Measurements from ENCODE around the gene GRIK3.

The GRIK3 gene

GRCh38 chr1:36825226-36825625, 209.1 kb downstream of the GRIK3 start:
- Histone ChIP-seq H3K56ac (ENCODE audit: low read length) (peak overlapping the region; percentile 6), H3K36me3 (ENCODE audit: control insufficient read depth, insufficient read depth, low read length) (no peaks in the 10 kb centered on the region), H4K5ac (ENCODE audit: low read length) (no peak overlapping the region), H2BK15ac (replicated peaks; ENCODE audit: low read depth) (no peak overlapping the region), H2AK5ac (ENCODE audit: low read length) (peak overlapping the region; percentile 47), H3K4me1 (ENCODE audit: control insufficient read depth, low read depth, low read length) (peaks cover 13% of the 10 kb centered on the region), H3K23ac (ENCODE audit: low read length) (no peak overlapping the region), H2BK5ac (ENCODE audit: low read length) (no peak overlapping the region), H3K27ac (ENCODE audit: low read depth, low read length) (peak overlapping the region; percentile 65), H3K27me3 (ENCODE audit: insufficient read depth, low read length, poor library complexity) (no peaks in the 10 kb centered on the region), H3K9ac (ENCODE audit: low read length) (no peak overlapping the region), H3K79me2 (ENCODE audit: control insufficient read depth, insufficient read depth, low read length) (no peaks in the 10 kb centered on the region), H3K4me2 (ENCODE audit: low read length) (no peak overlapping the region), H2BK120ac (ENCODE audit: low read depth, low read length) (no peak overlapping the region), H3K79me1 (ENCODE audit: low read length) (no peaks in the 10 kb centered on the region), H3K4ac (ENCODE audit: low read depth, low read length) (peak overlapping the region; percentile 44), H4K8ac (ENCODE audit: low read depth, low read length) (no peak overlapping the region), H3K18ac (ENCODE audit: low read length) (peak overlapping the region; percentile 13), H3K4me3 (ENCODE audit: low read length) (no peak overlapping the region)
- WGBS (ENCODE audit: extremely low coverage, insufficient coverage, low lambda C conversion rate), result no CpG with 5 or more reads among the region's 6 CpGs
- peak; percentile 18 for DNase-seq

- peak overlapping the region; percentile 65 for H3K27ac ChIP-seq (ENCODE audit: low read depth, low read length)
- no peak overlapping the region for H3K4me3 ChIP-seq (ENCODE audit: low read length)
- no peak overlapping the region for H4K5ac ChIP-seq (ENCODE audit: low read length)
- DNase-seq, result peak; percentile 92
- H3K79me1 ChIP-seq (ENCODE audit: low read length), result no peaks in the 10 kb centered on the region
- H3K27me3 ChIP-seq (ENCODE audit: insufficient read depth, low read length, poor library complexity), result no peaks in the 10 kb centered on the region
- H3K79me2 ChIP-seq (ENCODE audit: control insufficient read depth, insufficient read depth, low read length), result no peaks in the 10 kb centered on the region
- no peak overlapping the region for H3K23ac ChIP-seq (ENCODE audit: low read length)
- H3K18ac ChIP-seq (ENCODE audit: low read length), result peak overlapping the region; percentile 62
- peak overlapping the region; percentile 80 for H3K56ac ChIP-seq (ENCODE audit: low read length)
- H3K4me2 ChIP-seq (ENCODE audit: low read length), result peak overlapping the region; percentile 46
- peak overlapping the region; percentile 72 for H2BK5ac ChIP-seq (ENCODE audit: low read length)
- peak overlapping the region; percentile 44 for H3K4ac ChIP-seq (ENCODE audit: low read depth, low read length)
- H2BK15ac ChIP-seq (replicated peaks; ENCODE audit: low read depth), result no peak overlapping the region
- H2AK5ac ChIP-seq (ENCODE audit: low read length), result no peak overlapping the region
- peak overlapping the region; percentile 56 for H3K9ac ChIP-seq (ENCODE audit: low read length)
- H4K8ac ChIP-seq (ENCODE audit: low read depth, low read length), result no peak overlapping the region
- no peaks in the 10 kb centered on the region for H3K36me3 ChIP-seq (ENCODE audit: control insufficient read depth, insufficient read depth, low read length)
- H2BK120ac ChIP-seq (ENCODE audit: low read depth, low read length), result peak overlapping the region; percentile 47
- H3K4me1 ChIP-seq (ENCODE audit: control insufficient read depth, low read depth, low read length), result peaks cover 13% of the 10 kb centered on the region
- WGBS (ENCODE audit: extremely low coverage, insufficient coverage, low lambda C conversion rate), result no CpG with 5 or more reads among the region's 12 CpGs
These were observed 209.9 kb downstream of the GRIK3 start for GRCh38 chr1:36824390-36824861.

GRCh38 chr1:36822648-36823047, 211.7 kb downstream of the GRIK3 start:
- WGBS (ENCODE audit: extremely low coverage, insufficient coverage, low lambda C conversion rate), result no CpG with 5 or more reads among the region's 2 CpGs
- no peak overlapping the region for H3K23ac ChIP-seq (ENCODE audit: low read length)
- no peak overlapping the region for H2BK120ac ChIP-seq (ENCODE audit: low read depth, low read length)
- no peaks in the 10 kb centered on the region for H3K79me1 ChIP-seq (ENCODE audit: low read length)
- no peak overlapping the region for H3K18ac ChIP-seq (ENCODE audit: low read length)
- H3K79me2 ChIP-seq (ENCODE audit: control insufficient read depth, insufficient read depth, low read length), result no peaks in the 10 kb centered on the region
- H2BK15ac ChIP-seq (replicated peaks; ENCODE audit: low read depth), result no peak overlapping the region
- no peaks in the 10 kb centered on the region for H3K27me3 ChIP-seq (ENCODE audit: insufficient read depth, low read length, poor library complexity)
- no peak overlapping the region for H3K27ac ChIP-seq (ENCODE audit: low read depth, low read length)
- H4K8ac ChIP-seq (ENCODE audit: low read depth, low read length), result no peak overlapping the region
- H2BK5ac ChIP-seq (ENCODE audit: low read length), result no peak overlapping the region
- H4K5ac ChIP-seq (ENCODE audit: low read length), result no peak overlapping the region
- no peak for DNase-seq
- H2AK5ac ChIP-seq (ENCODE audit: low read length), result peak overlapping the region; percentile 60
- peaks cover 13% of the 10 kb centered on the region for H3K4me1 ChIP-seq (ENCODE audit: control insufficient read depth, low read depth, low read length)
- no peak overlapping the region for H3K9ac ChIP-seq (ENCODE audit: low read length)
- no peak overlapping the region for H3K56ac ChIP-seq (ENCODE audit: low read length)
- H3K4ac ChIP-seq (ENCODE audit: low read depth, low read length), result no peak overlapping the region
- H3K36me3 ChIP-seq (ENCODE audit: control insufficient read depth, insufficient read depth, low read length), result no peaks in the 10 kb centered on the region
- H3K4me3 ChIP-seq (ENCODE audit: low read length), result no peak overlapping the region
- no peak overlapping the region for H3K4me2 ChIP-seq (ENCODE audit: low read length)

- Histone ChIP-seq H4K5ac (ENCODE audit: low read length) (no peak overlapping the region), H3K27me3 (ENCODE audit: insufficient read depth, low read length, poor library complexity) (no peaks in the 10 kb centered on the region), H3K36me3 (ENCODE audit: control insufficient read depth, insufficient read depth, low read length) (no peaks in the 10 kb centered on the region), H3K4me2 (ENCODE audit: low read length) (no peak overlapping the region), H2AK5ac (ENCODE audit: low read length) (peak overlapping the region; percentile 33), H3K18ac (ENCODE audit: low read length) (no peak overlapping the region), H3K9ac (ENCODE audit: low read length) (no peak overlapping the region), H3K23ac (ENCODE audit: low read length) (no peak overlapping the region), H3K56ac (ENCODE audit: low read length) (no peak overlapping the region), H3K4me1 (ENCODE audit: control insufficient read depth, low read depth, low read length) (peaks cover 13% of the 10 kb centered on the region), H2BK15ac (replicated peaks; ENCODE audit: low read depth) (no peak overlapping the region), H4K8ac (ENCODE audit: low read depth, low read length) (no peak overlapping the region), H3K27ac (ENCODE audit: low read depth, low read length) (no peak overlapping the region), H3K4me3 (ENCODE audit: low read length) (no peak overlapping the region), H3K79me1 (ENCODE audit: low read length) (no peaks in the 10 kb centered on the region), H2BK5ac (ENCODE audit: low read length) (no peak overlapping the region), H3K4ac (ENCODE audit: low read depth, low read length) (no peak overlapping the region), H2BK120ac (ENCODE audit: low read depth, low read length) (no peak overlapping the region), H3K79me2 (ENCODE audit: control insufficient read depth, insufficient read depth, low read length) (no peaks in the 10 kb centered on the region)
- DNase-seq, result no peak
- no CpG with 5 or more reads among the region's 7 CpGs for WGBS (ENCODE audit: extremely low coverage, insufficient coverage, low lambda C conversion rate)
These were observed 212.9 kb downstream of the GRIK3 start for GRCh38 chr1:36821386-36821785.

- Histone ChIP-seq H3K36me3 (ENCODE audit: control insufficient read depth, insufficient read depth, low read length) (no peaks in the 10 kb centered on the region), H3K4me3 (ENCODE audit: low read length) (no peak overlapping the region), H2BK15ac (replicated peaks; ENCODE audit: low read depth) (no peak overlapping the region), H3K18ac (ENCODE audit: low read length) (no peak overlapping the region), H3K4me2 (ENCODE audit: low read length) (no peak overlapping the region), H3K9ac (ENCODE audit: low read length) (no peak overlapping the region), H2AK5ac (ENCODE audit: low read length) (no peak overlapping the region), H3K79me1 (ENCODE audit: low read length) (no peaks in the 10 kb centered on the region), H3K56ac (ENCODE audit: low read length) (no peak overlapping the region), H3K4me1 (ENCODE audit: control insufficient read depth, low read depth, low read length) (peaks cover 3% of the 10 kb centered on the region), H4K5ac (ENCODE audit: low read length) (no peak overlapping the region), H2BK120ac (ENCODE audit: low read depth, low read length) (no peak overlapping the region), H3K4ac (ENCODE audit: low read depth, low read length) (no peak overlapping the region), H2BK5ac (ENCODE audit: low read length) (no peak overlapping the region), H3K79me2 (ENCODE audit: control insufficient read depth, insufficient read depth, low read length) (no peaks in the 10 kb centered on the region), H3K27ac (ENCODE audit: low read depth, low read length) (no peak overlapping the region), H3K23ac (ENCODE audit: low read length) (no peak overlapping the region), H4K8ac (ENCODE audit: low read depth, low read length) (no peak overlapping the region), H3K27me3 (ENCODE audit: insufficient read depth, low read length, poor library complexity) (no peaks in the 10 kb centered on the region)
- no peak for DNase-seq
- no CpG with 5 or more reads among the region's 2 CpGs for WGBS (ENCODE audit: extremely low coverage, insufficient coverage, low lambda C conversion rate)
These were observed 215.5 kb downstream of the GRIK3 start for GRCh38 chr1:36818771-36819170.

GRCh38 chr1:36816348-36816747, 218.0 kb downstream of the GRIK3 start:
- H3K9ac ChIP-seq (ENCODE audit: low read length), result no peak overlapping the region
- H4K8ac ChIP-seq (ENCODE audit: low read depth, low read length), result no peak overlapping the region
- no peak overlapping the region for H3K27ac ChIP-seq (ENCODE audit: low read depth, low read length)
- no peak overlapping the region for H3K56ac ChIP-seq (ENCODE audit: low read length)
- no peak overlapping the region for H3K4ac ChIP-seq (ENCODE audit: low read depth, low read length)
- H2BK120ac ChIP-seq (ENCODE audit: low read depth, low read length), result no peak overlapping the region
- no peak overlapping the region for H3K23ac ChIP-seq (ENCODE audit: low read length)
- no peak for DNase-seq
- no peaks in the 10 kb centered on the region for H3K4me1 ChIP-seq (ENCODE audit: control insufficient read depth, low read depth, low read length)
- H2BK5ac ChIP-seq (ENCODE audit: low read length), result no peak overlapping the region
- no peaks in the 10 kb centered on the region for H3K27me3 ChIP-seq (ENCODE audit: insufficient read depth, low read length, poor library complexity)
- no peak overlapping the region for H2AK5ac ChIP-seq (ENCODE audit: low read length)
- H3K36me3 ChIP-seq (ENCODE audit: control insufficient read depth, insufficient read depth, low read length), result no peaks in the 10 kb centered on the region
- H3K4me2 ChIP-seq (ENCODE audit: low read length), result no peak overlapping the region
- no peak overlapping the region for H3K18ac ChIP-seq (ENCODE audit: low read length)
- no peak overlapping the region for H4K5ac ChIP-seq (ENCODE audit: low read length)
- H3K79me2 ChIP-seq (ENCODE audit: control insufficient read depth, insufficient read depth, low read length), result no peaks in the 10 kb centered on the region
- no CpG with 5 or more reads among the region's 2 CpGs for WGBS (ENCODE audit: extremely low coverage, insufficient coverage, low lambda C conversion rate)
- no peaks in the 10 kb centered on the region for H3K79me1 ChIP-seq (ENCODE audit: low read length)
- no peak overlapping the region for H2BK15ac ChIP-seq (replicated peaks; ENCODE audit: low read depth)
- no peak overlapping the region for H3K4me3 ChIP-seq (ENCODE audit: low read length)

All from mesendoderm (in vitro differentiated cells).